ENCODE measurements around the gene HPS5.
"Not testable (repeated sequence)": the region's sequence is repeated elsewhere in the genome, so short reads cannot be mapped to it uniquely, and the experiment has no call there.

HPS5 gene

DNA sequence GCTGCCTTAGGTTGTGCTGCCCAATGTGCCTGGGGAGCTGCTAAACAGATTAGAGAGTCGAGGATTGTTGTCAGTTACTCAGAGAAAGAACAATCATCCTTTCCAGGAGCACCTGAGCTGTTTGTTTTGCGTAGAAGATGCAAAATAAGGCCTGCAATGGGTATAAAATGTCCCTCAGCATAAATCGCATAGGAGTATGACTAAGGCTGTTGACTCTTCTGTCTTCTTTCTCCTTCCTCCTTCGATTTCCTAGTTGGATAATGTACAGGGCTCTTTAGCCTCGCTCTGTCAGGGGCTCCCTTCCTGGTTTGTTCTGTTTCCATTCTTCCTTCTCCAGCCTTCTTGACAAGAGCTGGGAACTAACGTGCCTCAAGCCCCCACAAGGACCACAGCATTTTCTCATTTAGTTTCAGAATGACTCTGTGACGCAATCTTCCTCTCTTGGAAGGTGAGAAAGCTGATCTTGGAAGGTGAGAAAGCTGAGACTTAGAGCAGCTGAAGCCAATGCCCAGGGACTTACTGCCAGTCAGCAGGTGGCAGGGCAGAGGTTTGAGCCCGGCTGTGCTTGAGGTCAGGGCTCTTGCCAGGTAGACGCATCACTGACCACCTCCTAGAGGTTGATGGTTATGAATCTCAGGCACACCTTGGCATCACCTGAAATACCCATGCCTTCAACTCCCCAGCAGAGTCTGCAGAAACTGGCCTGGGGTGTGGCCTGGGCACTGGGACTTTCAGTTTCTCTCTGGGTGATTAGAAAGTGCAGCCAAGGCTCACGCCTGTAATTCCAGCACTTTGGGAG is 54.4 kb downstream of the HPS5 start:
- DNase-seq = not testable (repeated sequence)

DNA sequence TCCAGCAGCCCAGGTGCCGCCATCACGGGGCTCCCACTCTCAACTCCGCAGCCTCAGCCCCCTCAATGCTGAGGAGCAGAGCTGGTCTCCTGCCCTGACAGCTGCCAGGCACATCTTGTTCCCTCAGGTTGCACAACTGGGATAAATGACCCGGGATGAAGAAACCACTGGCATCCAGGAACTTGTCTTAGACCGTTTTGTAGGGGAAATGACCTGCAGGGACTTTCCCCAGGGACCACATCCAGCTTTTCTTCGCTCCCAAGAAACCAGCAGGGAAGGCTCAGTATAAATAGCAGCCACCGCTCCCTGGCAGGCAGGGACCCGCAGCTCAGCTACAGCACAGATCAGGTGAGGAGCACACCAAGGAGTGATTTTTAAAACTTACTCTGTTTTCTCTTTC is 56.0 kb downstream of the HPS5 start, which contains the start of gene SAA1:
Gene SAA1, plus strand, starts transcription at position 316 of the 400 bp plus-strand sequence. CDS start 624 bp downstream, outside the sequence.
- no peak for DNase-seq

DNA sequence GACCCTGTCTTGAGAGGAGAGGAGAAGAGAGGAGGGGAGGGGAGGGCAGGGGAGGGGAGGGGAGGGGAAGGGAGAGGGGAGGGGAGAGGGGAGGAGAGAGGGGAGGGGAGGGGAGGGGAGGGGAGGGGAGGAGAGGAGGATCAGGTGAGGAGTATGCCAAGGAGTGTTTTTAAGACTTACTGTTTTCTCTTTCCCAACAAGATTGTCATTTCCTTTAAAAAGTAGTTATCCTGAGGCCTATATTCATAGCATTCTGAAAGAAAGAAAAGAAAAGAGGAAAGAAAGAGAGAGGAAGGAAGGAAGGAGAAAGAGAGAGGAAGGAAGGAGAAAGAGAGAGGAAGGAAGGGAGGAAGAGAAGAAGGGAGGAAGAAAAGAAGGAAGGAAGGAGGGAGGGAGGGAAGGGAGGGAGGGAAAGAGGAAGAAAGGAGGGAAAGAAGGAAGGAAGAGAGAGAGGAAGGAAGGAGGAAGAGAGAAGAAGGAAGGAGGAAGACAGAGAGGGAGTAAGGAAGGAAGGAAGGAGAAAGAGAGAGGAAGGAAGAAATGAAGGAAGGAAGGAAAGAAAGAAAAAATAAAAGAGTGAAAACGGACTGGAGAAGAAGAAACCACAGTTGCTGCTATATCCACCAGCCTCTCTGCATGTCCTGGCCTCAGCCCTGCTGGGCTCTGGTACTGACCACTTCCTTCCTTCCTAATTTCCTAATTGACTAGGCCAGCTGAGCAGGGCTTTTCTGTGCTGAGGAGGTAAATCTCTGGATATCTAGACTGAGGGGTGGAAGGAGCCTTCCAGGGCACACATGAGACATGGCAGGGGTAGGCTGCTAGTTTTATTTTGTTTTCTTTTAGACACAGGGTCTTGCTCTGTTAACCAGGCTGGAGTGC is 57.0 kb downstream of the HPS5 start:
- no peak for DNase-seq

DNA sequence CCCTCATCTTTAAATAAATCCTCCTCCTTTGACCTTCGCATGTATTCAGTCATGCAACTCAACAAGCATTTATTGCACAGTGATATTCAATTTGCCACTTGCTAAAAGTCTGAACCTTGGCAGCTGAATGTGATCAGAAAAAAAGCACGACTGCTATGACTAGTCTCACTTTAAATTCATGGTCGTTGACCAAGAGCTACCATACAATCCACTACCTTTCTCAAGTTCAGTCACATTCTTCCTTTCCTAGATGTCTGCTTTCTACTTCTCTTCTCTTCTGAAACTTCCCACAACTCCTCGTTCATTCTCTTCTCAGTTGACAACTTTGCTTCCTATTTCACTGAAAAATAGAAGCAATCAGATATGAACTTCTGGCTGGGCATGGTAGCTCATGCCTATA is 57.9 kb downstream of the HPS5 start:
- no peak for DNase-seq

DNA sequence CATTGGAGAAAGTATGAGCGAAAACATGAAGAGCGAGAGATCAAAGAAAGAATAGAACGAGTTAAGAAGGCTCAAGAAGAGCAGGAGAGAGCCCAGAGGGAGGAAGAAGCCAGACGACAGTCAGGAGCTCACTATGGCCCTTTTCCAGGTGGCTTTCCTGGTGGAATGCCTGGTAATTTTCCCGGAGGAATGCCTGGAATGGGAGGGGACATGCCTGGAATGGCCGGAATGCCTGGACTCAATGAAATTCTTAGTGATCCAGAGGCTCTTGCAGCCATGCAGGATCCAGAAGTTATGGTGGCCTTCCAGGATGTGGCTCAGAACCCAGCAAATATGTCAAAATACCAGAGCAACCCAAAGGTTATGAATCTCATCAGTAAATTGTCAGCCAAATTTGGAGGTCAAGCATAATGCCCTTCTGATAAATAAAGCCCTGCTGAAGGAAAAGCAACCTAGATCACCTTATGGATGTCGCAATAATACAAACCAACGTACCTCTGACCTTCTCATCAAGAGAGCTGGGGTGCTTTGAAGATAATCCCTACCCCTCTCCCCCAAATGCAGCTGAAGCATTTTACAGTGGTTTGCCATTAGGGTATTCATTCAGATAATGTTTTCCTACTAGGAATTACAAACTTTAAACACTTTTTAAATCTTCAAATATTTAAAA is 59.1 kb downstream of the HPS5 start:
- not testable (repeated sequence) for DNase-seq

DNA sequence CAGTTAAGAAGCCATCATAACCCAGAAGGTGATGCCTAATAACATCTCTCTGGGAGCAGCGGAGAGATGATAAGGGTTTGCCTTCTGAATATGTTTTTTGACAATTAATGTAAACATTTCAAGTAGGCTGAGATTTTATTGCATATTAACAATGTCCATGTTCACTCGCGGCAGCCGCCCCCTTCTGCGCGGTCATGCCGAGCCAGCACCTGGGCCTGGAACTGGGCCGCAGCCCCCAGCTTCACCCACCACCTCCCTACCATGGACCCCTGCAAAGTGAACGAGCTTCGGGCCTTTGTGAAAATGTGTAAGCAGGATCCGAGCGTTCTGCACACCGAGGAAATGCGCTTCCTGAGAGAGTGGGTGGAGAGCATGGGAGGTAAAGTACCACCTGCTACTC is 60.2 kb downstream of the HPS5 start:
- no peak for DNase-seq

DNA sequence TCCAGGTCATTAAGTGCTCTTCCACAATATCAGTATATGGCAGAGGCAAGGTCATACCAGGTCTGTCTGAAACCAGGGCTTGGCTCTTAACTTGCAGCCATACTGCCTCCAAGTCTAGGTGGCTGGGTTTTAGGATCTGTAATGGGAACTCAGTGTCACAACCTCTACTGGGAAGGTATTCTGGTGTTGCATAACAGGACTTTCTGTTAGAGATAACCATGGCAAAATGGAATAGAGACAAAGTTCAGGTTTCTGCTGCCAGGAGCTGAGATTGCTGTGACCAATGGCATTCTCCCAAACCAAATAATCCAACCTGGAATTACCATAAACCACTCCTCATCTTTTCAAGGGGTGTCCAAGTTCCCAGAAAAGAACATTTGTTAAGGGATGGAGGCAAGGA is 62.7 kb downstream of the HPS5 start:
- no peak for DNase-seq

DNA sequence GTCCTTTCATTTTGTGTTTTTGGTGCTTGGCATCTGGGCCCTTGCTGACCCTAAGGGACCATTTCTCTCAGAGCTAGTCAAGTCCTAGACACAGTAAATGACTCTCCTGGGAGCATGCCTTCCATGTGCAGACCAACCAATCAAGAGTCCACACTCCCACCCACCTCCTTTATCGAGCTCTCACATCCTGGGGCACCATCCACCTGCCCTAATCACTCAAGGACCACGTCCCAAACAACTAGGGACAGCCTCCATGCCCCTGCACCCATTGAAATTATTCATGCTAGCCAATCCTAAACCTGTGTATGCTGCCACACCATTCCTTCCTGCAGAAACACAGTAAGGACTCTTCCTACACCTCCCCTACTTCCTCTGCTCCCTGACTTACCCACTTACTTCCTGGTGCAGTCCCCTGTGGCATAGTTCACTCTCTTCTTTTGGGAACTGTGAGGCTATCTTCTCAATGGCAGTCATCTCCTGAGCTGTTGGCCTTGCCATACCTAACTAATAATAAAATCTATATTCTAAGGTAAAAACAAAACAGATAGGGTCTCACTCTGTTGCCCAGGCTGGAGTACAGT is 67.1 kb downstream of the HPS5 start:
- DNase-seq = no peak

DNA sequence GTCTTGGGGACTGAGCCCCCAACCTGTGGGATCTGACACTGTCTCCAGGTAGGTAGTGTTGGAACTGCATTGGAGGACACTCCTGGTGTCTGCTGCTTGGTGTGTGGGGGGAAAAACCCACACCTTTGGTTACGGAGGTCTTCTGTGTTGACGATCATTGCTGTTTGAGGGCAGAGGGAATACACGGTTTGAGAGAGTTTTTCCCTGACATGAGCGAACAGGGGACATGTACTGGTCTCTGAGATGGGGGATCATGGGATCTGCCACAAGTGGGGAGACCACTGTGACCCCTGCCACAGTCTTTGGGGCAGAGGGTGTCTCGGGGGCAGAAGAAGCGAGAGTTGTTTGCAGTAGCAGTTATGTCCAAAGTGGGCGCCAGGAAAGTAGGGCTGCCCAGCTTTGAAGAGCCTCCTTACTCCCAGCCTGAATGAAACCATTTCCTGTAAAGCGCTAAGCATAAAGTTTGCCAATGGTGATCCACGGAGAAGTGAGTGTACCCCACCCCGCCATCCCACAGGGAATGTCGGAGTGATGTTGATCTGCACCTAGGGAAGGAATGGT is 68.1 kb downstream of the HPS5 start:
- DNase-seq = no peak

DNA sequence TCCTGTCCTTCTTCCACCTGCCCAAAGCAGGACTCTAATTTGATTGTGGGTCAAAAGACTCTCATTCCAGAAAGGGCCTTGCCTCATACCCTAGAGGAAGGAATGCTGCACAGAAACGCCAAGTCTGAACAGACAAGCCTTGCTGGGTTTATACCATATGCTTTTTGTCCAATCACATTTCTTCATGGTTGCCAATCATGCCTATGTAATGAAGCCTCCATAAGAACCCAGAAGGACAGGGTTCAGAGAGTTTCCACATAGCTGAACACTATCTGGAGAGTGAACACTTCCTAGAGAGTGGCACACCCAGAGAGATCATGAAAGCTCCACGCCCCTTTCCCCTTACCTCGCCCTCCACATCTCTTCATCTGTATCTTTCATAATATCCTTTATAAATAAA is 68.7 kb downstream of the HPS5 start:
- DNase-seq = no peak

DNA sequence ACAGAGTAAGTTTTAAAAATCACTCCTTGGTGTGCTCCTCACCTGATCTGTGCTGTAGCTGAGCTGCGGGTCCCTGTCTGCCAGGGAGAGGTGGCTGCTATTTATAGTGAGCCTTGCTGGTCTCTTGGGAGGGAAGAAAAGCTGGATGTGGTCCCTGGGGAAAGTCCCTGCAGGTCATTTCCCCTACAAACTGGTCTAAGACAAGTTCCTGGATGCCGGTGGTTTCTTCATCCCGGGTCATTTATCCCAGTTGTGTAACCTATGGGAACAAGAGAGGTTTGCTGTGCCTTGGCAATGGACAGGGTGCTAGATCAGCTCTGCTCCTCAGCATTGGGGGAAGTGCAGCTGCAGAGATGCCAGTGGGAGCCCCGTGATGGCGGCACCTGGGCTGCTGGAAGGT is 73.4 kb downstream of the HPS5 start, which contains the start of gene SAA2:
Gene SAA2, minus strand, starts transcription at position 108 of the 400 bp plus-strand sequence. CDS start 657 bp downstream, outside the sequence.
- no peak for DNase-seq

DNA sequence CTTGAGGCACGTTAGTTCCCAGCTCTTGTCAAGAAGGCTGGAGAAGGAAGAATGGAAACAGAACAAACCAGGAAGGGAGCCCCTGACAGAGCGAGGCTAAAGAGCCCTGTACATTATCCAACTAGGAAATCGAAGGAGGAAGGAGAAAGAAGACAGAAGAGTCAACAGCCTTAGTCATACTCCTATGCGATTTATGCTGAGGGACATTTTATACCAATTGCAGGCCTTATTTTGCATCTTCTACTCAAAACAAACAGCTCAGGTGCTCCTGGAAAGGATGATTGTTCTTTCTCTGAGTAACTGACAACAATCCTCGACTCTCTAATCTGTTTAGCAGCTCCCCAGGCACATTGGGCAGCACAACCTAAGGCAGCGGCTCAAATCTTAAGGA is 74.8 kb downstream of the HPS5 start:
- DNase-seq = not testable (repeated sequence)

DNA sequence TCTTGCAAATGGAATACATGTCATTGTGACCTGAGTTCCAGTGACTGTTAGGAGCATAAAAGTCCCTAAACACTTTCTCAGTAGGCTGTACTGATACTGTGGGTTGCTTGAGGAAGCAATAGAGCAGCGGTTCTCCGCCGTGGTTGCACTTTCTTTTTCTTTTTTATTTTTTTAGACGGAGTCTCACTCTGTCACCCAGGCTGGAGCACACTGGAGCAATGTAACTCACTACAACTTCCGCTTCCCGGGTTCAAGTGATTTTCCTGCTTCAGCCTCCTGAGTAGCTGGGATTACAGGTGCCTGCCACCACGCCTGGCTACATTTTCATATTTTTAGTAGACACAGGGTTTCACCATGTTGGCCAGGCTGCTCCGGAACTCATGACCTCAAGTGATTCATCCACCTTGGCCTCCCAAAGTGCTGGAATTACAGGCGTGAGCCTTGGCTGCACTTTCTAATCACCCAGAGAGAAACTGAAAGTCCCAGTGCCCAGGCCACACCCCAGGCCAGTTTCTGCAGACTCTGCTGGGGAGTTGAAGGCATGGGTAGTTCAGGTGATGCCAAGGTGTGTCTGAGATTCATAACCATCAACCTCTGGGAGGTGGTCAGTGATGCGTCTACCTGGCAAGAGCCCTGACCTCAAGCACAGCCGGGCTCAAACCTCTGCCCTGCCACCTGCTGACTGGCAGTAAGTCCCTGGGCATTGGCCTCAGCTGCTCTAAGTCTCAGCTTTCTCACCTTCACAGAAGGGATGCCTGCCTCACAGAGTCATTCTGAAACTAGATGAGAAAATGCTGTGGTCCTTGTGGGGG is 75.4 kb downstream of the HPS5 start:
- peak; percentile 30 for DNase-seq

DNA sequence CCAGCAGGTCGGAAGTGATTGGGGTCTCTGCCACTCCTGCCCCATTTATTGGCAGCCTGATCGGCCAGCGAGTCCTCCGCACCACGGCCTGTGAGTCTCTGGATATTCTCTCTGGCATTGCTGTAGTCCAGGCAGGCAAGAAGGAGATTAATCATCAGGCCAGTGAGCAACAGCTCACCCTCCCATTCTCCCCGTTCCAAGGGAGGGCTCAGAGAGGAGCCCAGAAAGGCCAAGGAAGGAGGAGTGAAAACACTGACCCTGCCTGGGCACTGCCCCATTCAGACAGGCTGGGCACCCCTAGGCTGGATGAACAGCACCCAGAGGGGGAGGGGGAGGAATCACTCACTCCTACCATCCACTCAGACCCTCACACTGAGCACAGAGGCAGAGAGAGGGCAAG is 76.5 kb downstream of the HPS5 start:
- DNase-seq = no peak

DNA sequence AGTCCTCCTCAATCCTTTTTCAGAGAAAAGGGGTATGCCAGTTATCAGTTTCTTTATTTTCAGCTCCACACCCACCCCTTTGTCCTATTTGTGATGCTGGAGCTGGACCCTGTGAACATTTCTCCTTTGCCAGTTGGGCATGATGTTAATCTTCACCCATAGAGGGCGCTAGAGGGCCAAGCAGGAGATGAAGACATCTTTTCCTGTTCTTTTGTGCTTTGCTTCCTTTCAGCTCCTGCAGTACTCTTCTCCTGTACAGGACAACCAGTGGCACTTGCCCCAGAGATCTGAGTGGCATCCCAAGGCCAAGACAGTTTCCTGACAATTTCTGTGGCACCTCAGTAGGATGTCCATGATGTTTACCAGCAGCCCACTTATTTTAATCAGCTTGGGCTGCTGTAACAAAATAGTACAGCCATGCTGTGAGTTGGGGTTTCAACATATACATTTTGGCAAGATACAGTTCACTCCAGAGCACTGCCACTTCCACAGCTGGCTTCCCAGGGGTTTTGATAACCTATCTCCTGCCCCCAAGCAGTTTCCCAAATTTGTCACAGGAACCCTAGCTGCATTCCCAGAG is 78.1 kb downstream of the HPS5 start:
- DNase-seq = peak; percentile 72

DNA sequence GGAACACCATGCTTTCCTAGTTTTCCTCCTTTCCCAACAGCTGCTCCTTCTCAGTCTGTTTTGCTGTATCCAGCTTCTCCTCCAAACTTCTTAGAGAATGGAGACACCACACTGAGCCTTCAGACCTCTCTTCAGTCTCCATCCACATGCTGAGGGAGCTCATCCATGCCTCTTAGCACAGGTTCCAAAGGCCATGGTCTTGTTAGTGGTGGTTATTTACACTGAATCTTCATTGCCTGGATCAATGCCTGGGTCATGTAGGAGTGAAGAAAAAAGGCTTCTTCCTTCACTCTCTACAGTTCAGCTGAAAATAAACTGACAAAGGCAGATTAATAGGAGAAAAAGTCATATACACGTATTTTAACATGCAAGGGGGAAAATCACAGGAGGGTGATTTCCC is 82.3 kb downstream of the HPS5 start:
- no peak for DNase-seq

DNA sequence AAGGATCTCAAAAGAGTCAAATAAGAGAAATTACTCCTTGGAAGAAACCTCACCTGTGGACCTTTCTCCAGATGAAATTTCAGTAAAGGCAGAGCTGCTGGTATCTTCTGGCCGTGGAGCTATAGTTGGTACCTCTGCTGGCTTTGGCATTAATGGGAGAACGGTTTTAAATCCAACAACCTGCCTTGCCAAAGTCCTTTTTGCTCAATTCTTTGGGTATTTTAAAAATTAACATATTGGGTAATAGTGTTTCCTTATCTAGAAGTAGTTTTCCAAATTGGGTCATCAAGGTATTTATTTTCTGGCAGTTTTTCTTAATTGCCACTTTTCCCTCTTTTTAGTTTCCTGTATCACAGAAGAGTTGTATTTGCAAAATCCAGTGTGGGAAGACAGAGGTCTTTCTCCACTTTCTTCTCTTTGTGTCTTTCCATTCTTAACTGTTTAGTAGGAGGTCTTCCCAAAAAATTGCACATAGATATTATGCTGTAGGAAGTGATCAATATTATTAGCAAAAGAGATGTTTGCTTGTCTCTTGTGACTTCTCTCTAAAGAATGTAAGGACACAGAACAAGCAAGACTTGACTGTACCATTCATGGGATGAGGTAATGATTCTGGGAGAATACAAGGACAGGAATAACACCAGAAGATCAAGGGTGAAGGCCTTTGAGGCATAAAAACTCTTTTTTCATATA is 85.1 kb downstream of the HPS5 start, which contains the start of gene SAA4:
Gene SAA4, minus strand, starts transcription at position 139 of the 693 bp plus-strand sequence. CDS start 876 bp downstream, outside the sequence.
- no peak for DNase-seq

DNA sequence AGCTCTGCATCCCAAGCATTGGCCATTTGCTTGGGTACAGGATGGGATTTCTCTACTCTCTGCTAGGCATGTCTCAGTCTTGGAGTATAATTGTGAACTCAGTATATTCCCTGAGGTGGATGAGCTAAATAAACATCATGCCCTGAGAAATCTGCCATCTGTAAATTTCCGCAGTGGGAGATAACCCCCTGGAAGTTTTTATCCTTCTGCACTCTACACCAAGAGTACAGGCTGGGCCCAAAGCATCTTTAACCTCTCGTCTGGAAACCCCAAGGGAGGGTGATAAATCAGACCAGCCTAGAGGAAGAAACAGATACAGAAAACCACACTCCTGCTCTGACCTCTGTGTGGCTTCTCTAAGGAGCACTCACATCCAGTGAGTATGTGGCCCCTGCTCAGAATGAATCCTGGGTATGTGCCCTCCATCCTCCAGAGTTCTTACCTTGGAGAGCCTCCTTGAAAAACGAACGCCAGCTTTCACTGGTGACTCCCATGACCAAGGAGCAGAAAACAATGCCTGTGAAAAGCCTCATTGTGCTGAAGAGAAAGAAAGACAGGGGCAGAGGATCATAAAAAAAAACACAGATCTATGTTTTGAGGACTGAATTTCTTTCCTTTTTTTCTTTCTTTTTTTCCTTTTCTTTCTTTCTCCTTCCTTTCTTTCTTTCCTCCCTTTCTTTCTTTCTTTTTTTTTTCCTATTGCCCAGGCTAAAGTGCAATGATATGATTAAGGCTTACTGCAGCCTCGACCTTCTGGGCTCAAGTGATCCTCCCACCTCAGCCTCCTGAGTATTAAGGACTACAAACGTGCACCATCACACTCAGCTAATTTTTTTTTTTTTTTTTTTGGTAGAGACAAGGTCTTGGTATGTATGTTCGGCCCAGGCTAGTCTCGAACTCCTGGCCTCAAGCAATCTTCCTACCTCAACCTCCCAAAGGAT is 86.3 kb downstream of the HPS5 start:
- DNase-seq = no peak

DNA sequence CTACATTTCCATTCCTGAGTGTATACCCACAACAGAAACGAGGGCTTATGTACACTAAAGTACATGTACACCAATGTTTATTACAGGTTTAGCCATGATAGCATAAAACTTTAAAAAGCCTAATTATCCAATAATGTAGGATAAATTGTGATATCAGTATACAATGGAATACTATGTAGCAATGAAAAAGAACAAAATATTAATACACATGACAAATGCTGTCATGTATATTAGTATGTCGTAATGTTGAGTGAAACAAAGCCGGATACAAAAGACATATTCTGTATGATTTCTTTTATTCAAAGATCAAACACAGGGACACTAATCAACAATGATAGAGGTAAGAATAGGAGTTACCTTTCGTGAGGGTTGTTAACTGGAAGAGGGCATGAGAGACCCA is 88.0 kb downstream of the HPS5 start:
- no peak for DNase-seq

Measured in central memory CD4-positive, alpha-beta T cell (primary cell).